Stomach (tissue), 4 donors: ENCODE measurements around the gene C4orf50.

Source experiments
- EP300 ChIP-seq: sonication (generic); formaldehyde crosslinking; IDR thresholded peaks from one replicate; pipeline ENCODE4 v1.6.1; 2017; ENCODE audit warnings: antibody characterized with exemption
- POLR2A ChIP-seq, 4 donors: fragments of 450-650 bp; IDR thresholded peaks; one replicate each; pipeline ENCODE4 v1.6.1; 2016; ENCODE audit warnings: antibody characterized with exemption in 4 of 4, control low read depth in 2 of 4, mild to moderate bottlenecking in 1 of 4, moderate library complexity in 1 of 4
- POLR2AphosphoS5 ChIP-seq, 3 donors: sonication (generic); formaldehyde crosslinking; IDR thresholded peaks; one replicate each; pipeline ENCODE4 v1.6.1; 2016; ENCODE audit warnings: antibody characterized with exemption in 3 of 3
- TF ChIP-seq, protein P1 (sequence below), 7 experiments: fragments of 450-650 bp in 4 of 7; fragments of 200-600 bp in 3 of 7; sonication (generic) in 3 of 7; IDR thresholded peaks; one replicate each; pipeline ENCODE4 v1.5.1; 2016 to 2019; ENCODE audit warnings: antibody characterized with exemption in 7 of 7, control low read depth in 2 of 7, mild to moderate bottlenecking in 1 of 7

DNA sequence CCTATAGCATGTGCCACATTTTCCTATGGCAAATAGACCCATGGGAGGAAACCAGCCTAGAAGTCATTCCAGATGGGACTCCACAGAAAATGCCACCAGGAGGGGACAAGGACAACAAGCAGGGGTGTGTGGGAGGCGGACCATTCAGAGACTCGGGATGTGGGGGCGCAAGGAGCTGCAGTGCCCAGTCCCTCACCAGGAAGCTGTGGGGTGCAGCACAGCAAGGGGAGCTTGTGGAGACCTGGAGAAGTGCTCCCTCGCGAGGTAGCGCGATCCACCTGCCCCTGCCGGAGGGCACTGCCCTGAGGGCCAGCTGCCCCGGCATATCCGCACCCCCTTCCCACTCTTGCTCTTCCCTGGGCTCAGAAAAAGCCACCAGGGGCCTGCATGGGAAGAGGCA lies 45.5 kb upstream of the C4orf50 start:
- TF ChIP-seq, protein P1, sequence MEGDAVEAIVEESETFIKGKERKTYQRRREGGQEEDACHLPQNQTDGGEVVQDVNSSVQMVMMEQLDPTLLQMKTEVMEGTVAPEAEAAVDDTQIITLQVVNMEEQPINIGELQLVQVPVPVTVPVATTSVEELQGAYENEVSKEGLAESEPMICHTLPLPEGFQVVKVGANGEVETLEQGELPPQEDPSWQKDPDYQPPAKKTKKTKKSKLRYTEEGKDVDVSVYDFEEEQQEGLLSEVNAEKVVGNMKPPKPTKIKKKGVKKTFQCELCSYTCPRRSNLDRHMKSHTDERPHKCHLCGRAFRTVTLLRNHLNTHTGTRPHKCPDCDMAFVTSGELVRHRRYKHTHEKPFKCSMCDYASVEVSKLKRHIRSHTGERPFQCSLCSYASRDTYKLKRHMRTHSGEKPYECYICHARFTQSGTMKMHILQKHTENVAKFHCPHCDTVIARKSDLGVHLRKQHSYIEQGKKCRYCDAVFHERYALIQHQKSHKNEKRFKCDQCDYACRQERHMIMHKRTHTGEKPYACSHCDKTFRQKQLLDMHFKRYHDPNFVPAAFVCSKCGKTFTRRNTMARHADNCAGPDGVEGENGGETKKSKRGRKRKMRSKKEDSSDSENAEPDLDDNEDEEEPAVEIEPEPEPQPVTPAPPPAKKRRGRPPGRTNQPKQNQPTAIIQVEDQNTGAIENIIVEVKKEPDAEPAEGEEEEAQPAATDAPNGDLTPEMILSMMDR (IDR thresholded peaks at IDR 0.05): no peak
- TF ChIP-seq POLR2A (IDR thresholded peaks at IDR 0.05): no peak
- TF ChIP-seq EP300: no peak
- TF ChIP-seq POLR2AphosphoS5 (IDR thresholded peaks at IDR 0.05): no peak
